Stimulated activated CD4-positive, alpha-beta T cell treated with anti-CD3 and anti-CD28 coated beads, TNF-alpha, amount 100 ng/mL, for 48 hours (primary cell): Measurements from ENCODE around the gene TCP10L.
"Not testable (repeated sequence)": the region's sequence is repeated elsewhere in the genome, so short reads cannot be mapped to it uniquely, and the experiment has no call there.

Source experiments
- DNase-seq, 3 donors: peaks; one replicate each; pipeline ENCODE4 v3.0.0-alpha.2; 2020; ENCODE audit warnings: low read depth in 3 of 3

TCP10L gene

GRCh38 chr21:32585970-32586369 lies 647 bp upstream of the TCP10L start:
- no peak for DNase-seq

GRCh38 chr21:32584472-32584871 lies 851 bp downstream of the TCP10L start:
- no peak for DNase-seq

- no peak for DNase-seq
Measured at GRCh38 chr21:32581732-32582131, 3.6 kb downstream of the TCP10L start.

- no peak for DNase-seq
Measured at GRCh38 chr21:32580949-32581348, 4.4 kb downstream of the TCP10L start.

GRCh38 chr21:32578107-32578691 lies 7.1 kb downstream of the TCP10L start:
- DNase-seq: peak in 1 of 3 donors; percentile 5

- no peak for DNase-seq
Measured at GRCh38 chr21:32576011-32576410, 9.3 kb downstream of the TCP10L start.

GRCh38 chr21:32574946-32575925 lies 10.1 kb downstream of the TCP10L start:
- no peak for DNase-seq

GRCh38 chr21:32572574-32573420 lies 12.5 kb downstream of the TCP10L start:
- no peak for DNase-seq

GRCh38 chr21:32570456-32570855 lies 14.9 kb downstream of the TCP10L start:
- no peak for DNase-seq

GRCh38 chr21:32569261-32570230 lies 15.8 kb downstream of the TCP10L start:
- DNase-seq: peak; percentile 60 to 81 (median 62)

GRCh38 chr21:32567626-32568025 lies 17.7 kb downstream of the TCP10L start:
- no peak for DNase-seq

GRCh38 chr21:32566741-32567389 lies 18.5 kb downstream of the TCP10L start:
- no peak for DNase-seq

- DNase-seq: no peak
Measured at GRCh38 chr21:32565856-32566465, 19.4 kb downstream of the TCP10L start.

GRCh38 chr21:32562915-32563314 lies 22.4 kb downstream of the TCP10L start:
- no peak for DNase-seq

GRCh38 chr21:32562426-32562825 lies 22.9 kb downstream of the TCP10L start:
- no peak for DNase-seq

- DNase-seq: not testable (repeated sequence)
Measured at GRCh38 chr21:32561476-32561875, 23.8 kb downstream of the TCP10L start.

GRCh38 chr21:32560896-32561295 lies 24.4 kb downstream of the TCP10L start:
- DNase-seq: no peak

- no peak for DNase-seq
Measured at GRCh38 chr21:32559006-32559610, 26.2 kb downstream of the TCP10L start.

GRCh38 chr21:32558106-32558505 lies 27.2 kb downstream of the TCP10L start:
- DNase-seq: no peak
